GM12878 (cell line): ENCODE data around the gene LTB4R. TPM values are rescaled to one million over a fixed set of nuclear protein-coding genes. Genes with fewer than 3 reads are reported as not detected.

Experiments
- ATAC-seq: fragments of 200-7000 bp; cut with Tn5 transposase; 3 replicates; pipeline ENCODE4 v1.9.1; 2020; ENCODE audit warnings: mild to moderate bottlenecking, moderate library complexity
- BruUV-seq: library from RNA; stranded (reverse); fragments of 400-500 nt; replicated peaks from 2 replicates; lab custom pipeline; 2021; lab: Mats Ljungman, UMichigan
- CTCF ChIA-PET: fragments of 300-600 bp; sonication (Branson Sonifier 250); formaldehyde crosslinking; extraction: SDS; loops from one replicate; lab custom pipeline; 2021; ENCODE audit warnings: inconsistent platforms; lab: Yijun Ruan, JAX
- POLR2A ChIA-PET: fragments of 350-600 bp; formaldehyde crosslinking; extraction: SDS; loops from one replicate; lab custom pipeline; 2021; ENCODE audit warnings: inconsistent platforms; lab: Charles Lee
- RAD21 ChIA-PET: fragments of 300-600 bp; sonication (Branson Sonifier 250); formaldehyde crosslinking; loops from one replicate; lab custom pipeline; 2023; ENCODE audit warnings: antibody characterized with exemption; ENCODE audit not compliant: unreplicated experiment; lab: Charles Lee
- SMC1A ChIA-PET: fragments of 300-600 bp; sonication (Branson Sonifier 250); formaldehyde crosslinking; loops from one replicate; lab custom pipeline; 2023; ENCODE audit not compliant: unreplicated experiment, uncharacterized antibody; lab: Charles Lee
- DNase-seq: peaks from one replicate; pipeline ENCODE4 v3.0.0-alpha.2; 2011; ENCODE audit warnings: low read depth, low spot score
- FAIRE-seq: peaks from 3 replicates; lab custom pipeline; 2011; peaks lifted over from hg19 to GRCh38; lab: Jason Lieb, UNC
- H2AFZ ChIP-seq: 2 replicates; pipeline ENCODE4 v1.6.0; 2011; ENCODE audit warnings: low read depth, low read length, control low read depth; ENCODE audit not compliant: control insufficient read depth
- H3K27ac ChIP-seq: 2 replicates; pipeline ENCODE4 v1.5.1; 2011; ENCODE audit warnings: control low read depth; ENCODE audit not compliant: control insufficient read depth, insufficient read depth
- H3K27me3 ChIP-seq, 2 experiments: replicated peaks in 1 of 2; 2 replicates each; pipeline versions ENCODE4 v1.6.0 to v1.6.1; 2011; ENCODE audit warnings: low read length in 1 of 2; ENCODE audit not compliant: control insufficient read depth in 2 of 2, insufficient read depth in 2 of 2
- H3K36me3 ChIP-seq, 2 experiments: 2 replicates each; pipeline ENCODE4 v1.5.1; 2011; ENCODE audit warnings: low read length in 1 of 2; ENCODE audit not compliant: control insufficient read depth in 2 of 2, insufficient read depth in 2 of 2
- H3K4me1 ChIP-seq: 2 replicates; pipeline ENCODE4 v1.6.1; 2011; ENCODE audit warnings: mild to moderate bottlenecking, low read length, moderate library complexity, mixed read lengths; ENCODE audit not compliant: control insufficient read depth, insufficient read depth
- H3K4me2 ChIP-seq: 2 replicates; pipeline ENCODE4 v1.6.0; 2011; ENCODE audit warnings: control low read depth; ENCODE audit not compliant: control insufficient read depth, insufficient read depth
- H3K4me3 ChIP-seq: fragments of 200-600 bp; sonication (generic); 2 replicates; pipeline ENCODE4 v1.5.1; 2016
- H3K79me2 ChIP-seq: 2 replicates; pipeline ENCODE4 v1.6.0; 2011; ENCODE audit warnings: low read length; ENCODE audit not compliant: control insufficient read depth, insufficient read depth
- H3K9ac ChIP-seq: 2 replicates; pipeline ENCODE4 v1.8.0; 2011; ENCODE audit warnings: low read length, control low read depth, mixed read lengths; ENCODE audit not compliant: control insufficient read depth, insufficient read depth
- H3K9me3 ChIP-seq: replicated peaks from 3 replicates; pipeline ENCODE4 v1.5.1; 2011; ENCODE audit warnings: mild to moderate bottlenecking, low read length; ENCODE audit not compliant: control insufficient read depth, insufficient read depth
- H4K20me1 ChIP-seq: 2 replicates; pipeline ENCODE4 v1.6.0; 2011; ENCODE audit not compliant: control insufficient read depth, insufficient read depth
- EED ChIP-seq: sonication (generic); IDR thresholded peaks from 2 replicates; pipeline ENCODE4 v1.6.1; 2016; ENCODE audit warnings: antibody characterized with exemption, low read depth
- ETV6 ChIP-seq, 2 experiments: fragments of 450-650 bp in 1 of 2; IDR thresholded peaks in 1 of 2; conservative IDR thresholded peaks in 1 of 2; 2 replicates each; pipeline ENCODE4 v1.6.1; 2014; ENCODE audit warnings: antibody characterized with exemption in 1 of 2, borderline replicate concordance in 1 of 2, low read depth in 1 of 2, mild to moderate bottlenecking in 1 of 2, moderate library complexity in 1 of 2
- GABPA ChIP-seq: IDR thresholded peaks from 2 replicates; pipeline ENCODE4 v1.6.1; 2014; ENCODE audit warnings: antibody characterized with exemption, low read depth, mild to moderate bottlenecking, inconsistent platforms
- HDAC6 ChIP-seq: fragments of 200-600 bp; sonication (generic); IDR thresholded peaks from one replicate; pipeline ENCODE4 v1.8.0; 2017; ENCODE audit warnings: antibody characterized with exemption; ENCODE audit not compliant: unreplicated experiment
- MXI1 ChIP-seq: fragments of 150-350 bp; IDR thresholded peaks from 2 replicates; pipeline ENCODE4 v1.6.1; 2011; ENCODE audit warnings: low read depth, mild to moderate bottlenecking, inconsistent platforms, low read length, improper control_type of control experiment
- NRF1 ChIP-seq: conservative IDR thresholded peaks from 2 replicates; pipeline ENCODE4 v1.6.1; 2011; ENCODE audit warnings: mild to moderate bottlenecking, low read depth, low read length, improper control_type of control experiment
- RB1 ChIP-seq: fragments of 450-650 bp; formaldehyde crosslinking; IDR thresholded peaks from 2 replicates; pipeline ENCODE4 v1.6.1; 2017; ENCODE audit warnings: mild to moderate bottlenecking, borderline replicate concordance
- SRF ChIP-seq, 2 experiments: IDR thresholded peaks; 2 replicates each; pipeline ENCODE4 v1.6.1; 2011; ENCODE audit warnings: low read depth in 2 of 2, low read length in 2 of 2, mild to moderate bottlenecking in 1 of 2, moderate library complexity in 1 of 2
- ZNF274 ChIP-seq: IDR thresholded peaks from one replicate; pipeline ENCODE4 v1.8.0; 2011; ENCODE audit not compliant: insufficient read length, insufficient read depth
- ZZZ3 ChIP-seq: IDR thresholded peaks from 2 replicates; pipeline ENCODE4 v1.6.1; 2011; ENCODE audit warnings: low read depth; ENCODE audit not compliant: control insufficient read depth, insufficient read length
- WGBS: methylation state at CpG from one replicate; pipeline ENCODE4 v1.1.6; 2016; ENCODE audit warnings: low lambda C conversion rate; ENCODE audit not compliant: insufficient replicate concordance, insufficient coverage; ENCODE audit errors: missing lambda C conversion rate; 5-methylcytosine and 5-hydroxymethylcytosine counted together
- in situ Hi-C: fragments of 300-500 bp; cut with MboI; formaldehyde crosslinking; loops from 9 replicates; pipeline ENCODE4 v1.14.3; 2018; ENCODE audit warnings: mixed read lengths
- intact Hi-C: fragments of 100-400 bp; cut with micrococcal nuclease; formaldehyde crosslinking; loops from one replicate; pipeline ENCODE4 v1.14.2; 2022; ENCODE audit not compliant: unreplicated experiment
- polyA plus RNA-seq, 11 experiments: library from polyadenylated mRNA; depleted of rRNA in 4 of 11; unstranded in 6 of 11; stranded (reverse) in 5 of 11; fragments of >200 nt; fragmentation: Nextera tagmentation in 4 of 11; fragmentation: Illumina TruSeq in 1 of 11; extraction: Ambion mirVana in 4 of 11; extraction: Trizol in 1 of 11; gene quantifications; 1 replicate in 1 of 11; 2 replicates in 10 of 11; pipeline versions ENCODE4 v1.2.1 to v1.2.3, GENCODE V29; 2011 to 2016; ENCODE audit warnings: inconsistent platforms in 2 of 11, missing spikeins in 2 of 11, low read depth in 1 of 11
- total RNA-seq, 4 experiments: library from RNA; depleted of rRNA in 3 of 4; stranded (reverse); fragments of >200 nt in 3 of 4; fragmentation: Illumina TruSeq in 1 of 4; extraction: Trizol in 1 of 4; gene quantifications; 2 replicates each; pipeline versions ENCODE4 v1.2.1 to v1.2.3, GENCODE V29; 2013 to 2021
- TF ChIP-seq, protein P1 (sequence below): IDR thresholded peaks from 2 replicates; pipeline ENCODE4 v1.6.1; 2012; ENCODE audit warnings: low read length, inconsistent platforms

The LTB4R gene
- total and polyA plus RNA-seq, 10 of the 15 experiments (the other 5 are each of a cell fraction or from before 2014, with no cell fraction given): 1.2 to 14.0 (median 4.0) TPM

DNA sequence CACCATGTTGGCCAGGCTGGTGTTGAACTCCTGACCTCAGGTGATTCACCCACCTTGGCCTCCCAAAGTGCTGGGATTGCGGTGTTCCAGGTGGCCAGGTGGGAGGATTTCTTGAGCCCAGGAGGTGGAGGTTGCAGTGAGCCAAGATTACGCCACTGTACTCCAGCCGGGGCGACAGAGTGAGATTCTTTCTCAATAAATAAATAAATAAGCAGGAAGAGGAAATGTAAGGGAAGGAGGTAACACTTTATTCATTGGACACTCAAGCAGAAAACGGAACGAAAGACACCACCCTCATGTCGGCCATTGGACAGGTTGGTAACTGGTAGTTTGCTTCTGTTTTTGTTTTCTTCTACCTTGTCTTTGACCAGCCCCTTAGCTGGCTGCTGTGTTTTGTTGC, 43.7 kb downstream of the LTB4R start:
- no peak overlapping the region for H3K9ac ChIP-seq
- ChIA-PET SMC1A (interaction anchor here (0.6 kb wide), 1 partner anchor 192 kb away, joined by 3 read pairs; no protein-coding TSS in a partner anchor), RAD21 (interaction anchor here (0.6 kb wide), 1 partner anchor 77 kb away, joined by 3 read pairs; no protein-coding TSS in a partner anchor), CTCF (no interaction called here)
- no peak for ATAC-seq
- H3K4me2 ChIP-seq: no peak overlapping the region
- no peaks in the 10 kb centered on the region for H3K9me3 ChIP-seq
- no peak overlapping the region for H2AFZ ChIP-seq
- H3K27ac ChIP-seq: no peak overlapping the region
- H3K27me3 ChIP-seq: peaks cover 1 to 4% of the 10 kb centered on the region in 2 experiments; a peak in 3 of 4 replicates
- no peaks in the 10 kb centered on the region for H4K20me1 ChIP-seq
- intact Hi-C loops: no loop called here
- no peak for FAIRE-seq
- H3K36me3 ChIP-seq: no peaks in the 10 kb centered on the region
- H3K4me1 ChIP-seq: no peaks in the 10 kb centered on the region
- in situ Hi-C loops: no loop called here
- no peak overlapping the region for H3K4me3 ChIP-seq
- TF ChIP-seq MXI1 (no peak), ZNF274 (no peak), EED (no peak), GABPA (no peak), ZZZ3 (no peak), SRF (IDR thresholded peaks at IDR 0.05; ENCODE audit: low read depth in 2 of 2, low read length in 2 of 2) (no peak), ETV6 (conservative IDR thresholded peaks at IDR 0.05 in 1 of 2, IDR thresholded peaks at IDR 0.05 in 1 of 2; ENCODE audit: borderline replicate concordance in 1 of 2, low read depth in 1 of 2) (no peak), RB1 (no peak), HDAC6 (no peak), NRF1 (no peak)
- TF ChIP-seq, protein P1, sequence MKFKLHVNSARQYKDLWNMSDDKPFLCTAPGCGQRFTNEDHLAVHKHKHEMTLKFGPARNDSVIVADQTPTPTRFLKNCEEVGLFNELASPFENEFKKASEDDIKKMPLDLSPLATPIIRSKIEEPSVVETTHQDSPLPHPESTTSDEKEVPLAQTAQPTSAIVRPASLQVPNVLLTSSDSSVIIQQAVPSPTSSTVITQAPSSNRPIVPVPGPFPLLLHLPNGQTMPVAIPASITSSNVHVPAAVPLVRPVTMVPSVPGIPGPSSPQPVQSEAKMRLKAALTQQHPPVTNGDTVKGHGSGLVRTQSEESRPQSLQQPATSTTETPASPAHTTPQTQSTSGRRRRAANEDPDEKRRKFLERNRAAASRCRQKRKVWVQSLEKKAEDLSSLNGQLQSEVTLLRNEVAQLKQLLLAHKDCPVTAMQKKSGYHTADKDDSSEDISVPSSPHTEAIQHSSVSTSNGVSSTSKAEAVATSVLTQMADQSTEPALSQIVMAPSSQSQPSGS: no peak
- TF ChIP-seq, all 136 proteins: peak for 0
- DNase-seq: no peak
- no peaks in the 10 kb centered on the region for H3K79me2 ChIP-seq
- POLR2A ChIA-PET: no interaction called here
- 68% methylated on average over 7 of the region's 7 CpGs for WGBS
- no TSS peak for BruUV-seq
